NCI-H2029 treated with DMSO at 0.1 percent for 48 hours (cell line): ENCODE measurements around the gene USP32.
"Not testable (repeated sequence)": the region's sequence is repeated elsewhere in the genome, so short reads cannot be mapped to it uniquely, and the experiment has no call there.

Experiments used
- DNase-seq: peaks from one replicate; lab custom pipeline; 2025; lab: John Stamatoyannopoulos, UW

The USP32 gene

GRCh38 chr17:60371818-60372510 lies 20.0 kb downstream of the USP32 start:
- DNase-seq: no peak

GRCh38 chr17:60371416-60371815 lies 20.5 kb downstream of the USP32 start:
- DNase-seq: no peak

GRCh38 chr17:60369727-60370126 lies 22.2 kb downstream of the USP32 start:
- DNase-seq: no peak

GRCh38 chr17:60363700-60364405 lies 28.1 kb downstream of the USP32 start:
- DNase-seq: no peak

GRCh38 chr17:60362329-60362728 lies 29.6 kb downstream of the USP32 start:
- no peak for DNase-seq

- DNase-seq: no peak
These were observed 30.0 kb downstream of the USP32 start for GRCh38 chr17:60361889-60362288.

- DNase-seq: no peak
These were observed 32.5 kb downstream of the USP32 start for GRCh38 chr17:60359415-60359814.

GRCh38 chr17:60358606-60359225 lies 33.2 kb downstream of the USP32 start:
- no peak for DNase-seq

GRCh38 chr17:60356940-60357339 lies 35.0 kb downstream of the USP32 start:
- no peak for DNase-seq

GRCh38 chr17:60355663-60356594 lies 36.0 kb downstream of the USP32 start:
- DNase-seq: no peak

GRCh38 chr17:60354223-60354622 lies 37.7 kb downstream of the USP32 start:
- DNase-seq: no peak

- DNase-seq: no peak
These were observed 38.2 kb downstream of the USP32 start for GRCh38 chr17:60353773-60354172.

- DNase-seq: no peak
These were observed 39.4 kb downstream of the USP32 start for GRCh38 chr17:60352569-60352968.

- no peak for DNase-seq
These were observed 39.9 kb downstream of the USP32 start for GRCh38 chr17:60352071-60352470.

- DNase-seq: no peak
These were observed 40.8 kb downstream of the USP32 start for GRCh38 chr17:60351012-60351695.

GRCh38 chr17:60348616-60349015 lies 43.3 kb downstream of the USP32 start:
- no peak for DNase-seq

GRCh38 chr17:60345233-60345632 lies 46.7 kb downstream of the USP32 start:
- DNase-seq: peak; percentile 24

GRCh38 chr17:60342492-60342891 lies 49.4 kb downstream of the USP32 start:
- DNase-seq: not testable (repeated sequence)

- no peak for DNase-seq
These were observed 56.6 kb downstream of the USP32 start for GRCh38 chr17:60335289-60335688.

- no peak for DNase-seq
These were observed 58.3 kb downstream of the USP32 start for GRCh38 chr17:60333628-60334031.

GRCh38 chr17:60333072-60333471 lies 58.9 kb downstream of the USP32 start:
- not testable (repeated sequence) for DNase-seq

GRCh38 chr17:60332574-60332973 lies 59.4 kb downstream of the USP32 start:
- no peak for DNase-seq
